Caki2 (cell line): ENCODE results near the gene ARID4A. TPM values are rescaled to one million over a fixed set of nuclear protein-coding genes. Genes with fewer than 3 reads are reported as not detected.
"Not testable (repeated sequence)": the region's sequence is repeated elsewhere in the genome, so short reads cannot be mapped to it uniquely, and the experiment has no call there.

ENCODE experiments used
- DNase-seq: peaks from one replicate; pipeline ENCODE4 v3.0.0-alpha.2; 2015; ENCODE audit warnings: low read depth
- in situ Hi-C: cut with HindIII; loops from 2 replicates; pipeline ENCODE4 v1.10.0; 2016; ENCODE audit warnings: low sequenced_read_pairs, low pct_unique_long_range_greater_than_20kb, mixed read lengths
- total RNA-seq: library from RNA; depleted of rRNA; stranded (reverse); fragments of >200 nt; shearing (Covaris generic); gene quantifications from 2 replicates; pipeline ENCODE4 v1.2.3, GENCODE V29; 2014; ENCODE audit warnings: low replicate concordance; rRNA removed

Gene ARID4A
- total RNA-seq, 1 experiment from 2014 or later, result 1.8 TPM

DNA sequence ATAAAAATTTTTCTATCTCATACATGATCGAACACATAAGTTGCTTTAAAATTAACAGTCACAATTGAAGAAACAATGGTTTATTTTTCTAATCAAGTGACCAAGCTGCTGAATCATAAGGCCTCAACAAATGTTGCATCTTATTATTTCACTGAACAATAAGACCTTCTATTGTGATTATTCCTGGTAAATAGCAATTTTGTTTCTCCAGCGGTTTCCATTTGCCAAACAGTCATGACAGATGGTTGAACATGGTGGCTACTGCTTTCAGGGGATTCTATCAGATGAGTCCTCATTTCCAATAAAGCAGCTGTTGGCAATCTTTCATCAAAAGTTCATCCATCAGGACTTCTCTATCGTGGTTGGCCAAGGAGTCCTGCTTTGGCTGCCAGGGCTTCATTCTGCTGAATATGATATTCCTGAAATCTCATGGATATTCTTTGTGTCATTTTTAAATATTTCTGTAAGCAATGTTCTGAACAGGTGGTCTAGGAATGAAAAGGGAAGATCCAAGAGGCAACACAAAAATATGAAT, 110.4 kb downstream of the ARID4A start:
- no peak for DNase-seq
- in situ Hi-C loops, result no loop called here

DNA sequence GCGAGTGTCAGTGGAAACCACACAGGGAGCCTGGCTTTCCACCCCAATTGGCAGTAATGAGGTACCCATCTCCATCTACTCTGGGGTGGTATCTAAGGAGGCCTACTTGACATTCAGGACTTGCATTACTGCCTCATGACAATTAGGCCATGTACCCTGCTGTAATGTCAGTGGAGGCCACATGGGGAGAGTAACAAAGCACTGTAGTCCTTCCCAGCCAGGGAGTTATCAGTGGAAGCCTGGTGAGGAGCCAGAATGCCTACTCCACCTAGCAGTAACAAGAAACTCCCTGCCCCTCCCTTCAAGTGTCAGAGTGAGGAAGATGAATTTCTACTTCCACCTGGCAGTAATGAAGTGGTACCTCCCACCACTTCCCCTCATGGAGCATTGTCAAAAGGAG, 116.5 kb downstream of the ARID4A start:
- in situ Hi-C loops, result no loop called here
- DNase-seq, result no peak

DNA sequence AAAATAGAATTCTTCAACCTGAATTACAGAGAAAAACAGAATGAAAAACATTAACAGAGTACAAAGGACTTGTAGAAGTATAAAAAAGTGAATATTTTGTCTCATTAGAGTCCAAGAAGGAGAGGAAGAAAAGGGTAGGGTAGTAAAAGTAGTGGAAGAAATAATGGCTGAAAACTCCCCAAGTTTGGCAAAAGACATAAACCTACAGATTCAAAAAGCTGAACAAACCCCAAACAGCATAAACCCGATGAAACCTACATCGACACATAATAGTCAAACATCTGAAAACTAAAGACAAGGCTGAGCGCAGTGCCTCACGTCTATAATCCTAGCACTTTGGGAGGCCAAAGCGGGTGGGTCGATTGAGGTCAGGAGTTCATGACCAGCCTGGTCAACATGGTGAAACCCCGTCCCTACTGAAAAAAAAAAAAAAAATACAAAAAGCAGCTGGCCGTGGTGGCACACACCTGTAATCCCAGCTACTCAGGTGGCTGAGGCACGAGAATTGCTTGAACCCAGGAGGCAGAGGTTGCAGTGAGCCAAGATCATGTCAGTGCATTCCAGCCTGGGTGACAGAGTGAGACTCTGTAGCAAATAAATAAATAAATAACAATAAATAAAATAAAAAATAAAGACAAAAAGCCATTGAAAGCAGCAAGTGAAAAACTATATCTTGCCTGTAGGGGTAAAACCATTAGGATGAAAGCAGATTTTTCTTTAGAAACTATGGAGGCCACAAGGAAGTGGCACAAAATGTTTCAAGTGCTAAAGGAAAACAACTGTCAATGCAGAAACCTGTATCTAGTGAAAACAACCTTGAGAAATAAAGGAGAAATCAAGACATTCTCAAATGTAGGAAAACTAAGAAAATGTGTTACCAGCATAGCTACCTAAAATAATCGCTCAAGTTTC, 117.5 kb downstream of the ARID4A start:
- DNase-seq, result no peak
- in situ Hi-C loops, result no loop called here

DNA sequence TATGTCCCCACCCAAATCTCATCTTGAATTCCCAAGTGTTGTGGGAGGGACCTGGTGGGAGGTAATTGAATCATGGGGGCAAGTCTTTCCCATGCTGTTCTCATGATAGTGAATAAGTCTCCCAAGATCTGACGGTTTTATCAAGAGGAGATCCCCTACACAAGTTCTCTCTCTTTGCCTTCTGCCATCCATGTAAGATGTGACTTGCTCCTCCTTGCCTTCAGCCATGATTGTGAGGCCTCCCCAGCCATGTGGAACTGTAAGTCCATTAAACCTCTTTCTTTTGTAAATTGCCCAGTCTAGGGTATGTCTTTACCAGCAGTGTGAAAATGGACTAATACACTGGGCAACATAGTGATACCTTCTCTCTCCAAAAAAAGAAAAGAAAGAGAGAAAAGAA, 118.6 kb downstream of the ARID4A start:
- DNase-seq, in situ Hi-C loops: not testable (repeated sequence)

Other genes starting within 250 kb of the ARID4A start
- 0.10 and 0.35 TPM in 2 replicates for gene ARMH4, start 146.3 kb upstream of the ARID4A start, total RNA-seq
- 61.0 and 133 TPM in 2 replicates for gene ACTR10, start 98.4 kb upstream of the ARID4A start, total RNA-seq
- 135 and 171 TPM in 2 replicates for gene PSMA3, start 53.7 kb upstream of the ARID4A start, total RNA-seq
- not detected in 2 replicates for gene TOMM20L, start 97.4 kb downstream of the ARID4A start, total RNA-seq
- 36.6 and 76.6 TPM in 2 replicates for gene TIMM9, start 129.0 kb downstream of the ARID4A start, total RNA-seq
- gene KIAA0586, start 129.2 kb downstream of the ARID4A start, total RNA-seq, result 0.78 and 6.4 TPM in 2 replicates